Peyer's patch (tissue), 4 donors: ENCODE data around the gene PROZ.

ENCODE experiments used
- POLR2A ChIP-seq, 2 donors: fragments of 450-650 bp; IDR thresholded peaks; one replicate each; pipeline ENCODE4 v1.5.1; 2017; ENCODE audit warnings: antibody characterized with exemption in 2 of 2, mild to moderate bottlenecking in 2 of 2, moderate library complexity in 2 of 2
- TF ChIP-seq, protein P1 (sequence below), 6 experiments: fragments of 450-650 bp in 4 of 6; fragments of 200-600 bp in 2 of 6; sonication (generic) in 1 of 6; IDR thresholded peaks; one replicate each; pipeline ENCODE4 v1.5.1; 2017 to 2019; ENCODE audit warnings: antibody characterized with exemption in 6 of 6, mild to moderate bottlenecking in 3 of 6, moderate library complexity in 1 of 6

- TF ChIP-seq, protein P1, sequence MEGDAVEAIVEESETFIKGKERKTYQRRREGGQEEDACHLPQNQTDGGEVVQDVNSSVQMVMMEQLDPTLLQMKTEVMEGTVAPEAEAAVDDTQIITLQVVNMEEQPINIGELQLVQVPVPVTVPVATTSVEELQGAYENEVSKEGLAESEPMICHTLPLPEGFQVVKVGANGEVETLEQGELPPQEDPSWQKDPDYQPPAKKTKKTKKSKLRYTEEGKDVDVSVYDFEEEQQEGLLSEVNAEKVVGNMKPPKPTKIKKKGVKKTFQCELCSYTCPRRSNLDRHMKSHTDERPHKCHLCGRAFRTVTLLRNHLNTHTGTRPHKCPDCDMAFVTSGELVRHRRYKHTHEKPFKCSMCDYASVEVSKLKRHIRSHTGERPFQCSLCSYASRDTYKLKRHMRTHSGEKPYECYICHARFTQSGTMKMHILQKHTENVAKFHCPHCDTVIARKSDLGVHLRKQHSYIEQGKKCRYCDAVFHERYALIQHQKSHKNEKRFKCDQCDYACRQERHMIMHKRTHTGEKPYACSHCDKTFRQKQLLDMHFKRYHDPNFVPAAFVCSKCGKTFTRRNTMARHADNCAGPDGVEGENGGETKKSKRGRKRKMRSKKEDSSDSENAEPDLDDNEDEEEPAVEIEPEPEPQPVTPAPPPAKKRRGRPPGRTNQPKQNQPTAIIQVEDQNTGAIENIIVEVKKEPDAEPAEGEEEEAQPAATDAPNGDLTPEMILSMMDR (IDR thresholded peaks at IDR 0.05): no peak
- TF ChIP-seq POLR2A (IDR thresholded peaks at IDR 0.05): no peak
Measured at GRCh38 chr13:113179374-113180230, 21.2 kb downstream of the PROZ start.
